HG02981 (cell line): ENCODE measurements around the gene RELT.

Source experiments
- ATAC-seq: cut with Tn5 transposase; IDR thresholded peaks from one replicate; pipeline ENCODE4 v1.9.1; 2021; ENCODE audit warnings: mild to moderate bottlenecking, moderate library complexity; ENCODE audit not compliant: unreplicated experiment

The RELT gene

GRCh38 chr11:73389916-73390315, 13.7 kb downstream of the RELT start:
- ATAC-seq: no peak

GRCh38 chr11:73390601-73391565, 14.7 kb downstream of the RELT start:
- no peak for ATAC-seq

- ATAC-seq: no peak
Measured at GRCh38 chr11:73391665-73392064, 15.5 kb downstream of the RELT start.

- no peak for ATAC-seq
Measured at GRCh38 chr11:73392108-73393010, 16.2 kb downstream of the RELT start.

GRCh38 chr11:73393011-73393380, 16.8 kb downstream of the RELT start:
- no peak for ATAC-seq

GRCh38 chr11:73393479-73394415, 17.5 kb downstream of the RELT start:
- no peak for ATAC-seq

- ATAC-seq: no peak
Measured at GRCh38 chr11:73394416-73395296, 18.5 kb downstream of the RELT start.

GRCh38 chr11:73395297-73396208, 19.4 kb downstream of the RELT start:
- no peak for ATAC-seq

- no peak for ATAC-seq
Measured at GRCh38 chr11:73396251-73396930, 20.2 kb downstream of the RELT start.

GRCh38 chr11:73396985-73397384, 20.8 kb downstream of the RELT start:
- no peak for ATAC-seq

GRCh38 chr11:73397468-73398131, 21.4 kb downstream of the RELT start:
- no peak for ATAC-seq

- no peak for ATAC-seq
Measured at GRCh38 chr11:73398132-73398526, 21.9 kb downstream of the RELT start.

GRCh38 chr11:73398721-73399120, 22.5 kb downstream of the RELT start:
- no peak for ATAC-seq

GRCh38 chr11:73399159-73399590, 23.0 kb downstream of the RELT start:
- no peak for ATAC-seq

GRCh38 chr11:73399636-73400035, 23.4 kb downstream of the RELT start:
- no peak for ATAC-seq

GRCh38 chr11:73400293-73400692, 24.1 kb downstream of the RELT start:
- ATAC-seq: no peak

GRCh38 chr11:73401217-73401923, 25.2 kb downstream of the RELT start:
- ATAC-seq: no peak
